ENCODE data around the gene YBX2.

GRCh38 chr17:7294614-7295153 is at the start of gene YBX2:
- TF ChIP-seq CTCF (IDR thresholded peaks at IDR 0.05) (no peak), POLR2AphosphoS5 (IDR thresholded peaks at IDR 0.05) (no peak), POLR2A (IDR thresholded peaks at IDR 0.05) (no peak)

All from suprapubic skin (tissue), 4 donors.